Prostate gland (tissue), 2 donors: ENCODE measurements around the gene PACC1.

Source experiments
- POLR2A ChIP-seq: fragments of 450-650 bp; IDR thresholded peaks from one replicate; pipeline ENCODE4 v1.6.1; 2016; ENCODE audit warnings: antibody characterized with exemption, mild to moderate bottlenecking
- POLR2AphosphoS5 ChIP-seq: sonication (generic); formaldehyde crosslinking; IDR thresholded peaks from one replicate; pipeline ENCODE4 v1.6.1; 2017; ENCODE audit warnings: antibody characterized with exemption
- TF ChIP-seq, protein P1 (sequence below), 4 experiments: fragments of 200-600 bp in 2 of 4; fragments of 450-650 bp in 2 of 4; sonication (generic) in 2 of 4; IDR thresholded peaks; 1 replicate in 3 of 4; 2 replicates in 1 of 4; pipeline ENCODE4 v1.5.1; 2016 to 2019; ENCODE audit warnings: antibody characterized with exemption in 4 of 4, mild to moderate bottlenecking in 2 of 4, moderate library complexity in 2 of 4

DNA sequence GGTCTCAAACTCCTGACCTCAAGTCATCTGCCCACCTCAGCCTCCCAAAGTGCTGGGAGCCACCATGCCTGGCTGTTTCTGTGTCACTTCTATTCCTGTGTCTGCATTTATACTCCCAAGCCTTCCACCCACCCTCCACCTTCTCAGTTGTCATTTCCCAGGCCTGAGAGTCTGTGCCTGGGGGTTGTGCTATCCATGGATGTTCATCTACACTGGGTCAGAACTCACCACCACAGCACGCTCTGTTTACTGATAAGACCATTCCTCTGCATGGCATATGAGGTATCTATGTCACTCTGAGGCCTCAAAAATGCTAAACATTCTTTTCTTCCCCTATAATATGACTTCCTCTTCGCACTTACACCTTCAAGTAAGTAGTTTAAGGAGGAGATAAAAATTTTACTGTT, 24.1 kb upstream of the PACC1 start:
- TF ChIP-seq POLR2A (no peak), POLR2AphosphoS5 (no peak)
- TF ChIP-seq, protein P1, sequence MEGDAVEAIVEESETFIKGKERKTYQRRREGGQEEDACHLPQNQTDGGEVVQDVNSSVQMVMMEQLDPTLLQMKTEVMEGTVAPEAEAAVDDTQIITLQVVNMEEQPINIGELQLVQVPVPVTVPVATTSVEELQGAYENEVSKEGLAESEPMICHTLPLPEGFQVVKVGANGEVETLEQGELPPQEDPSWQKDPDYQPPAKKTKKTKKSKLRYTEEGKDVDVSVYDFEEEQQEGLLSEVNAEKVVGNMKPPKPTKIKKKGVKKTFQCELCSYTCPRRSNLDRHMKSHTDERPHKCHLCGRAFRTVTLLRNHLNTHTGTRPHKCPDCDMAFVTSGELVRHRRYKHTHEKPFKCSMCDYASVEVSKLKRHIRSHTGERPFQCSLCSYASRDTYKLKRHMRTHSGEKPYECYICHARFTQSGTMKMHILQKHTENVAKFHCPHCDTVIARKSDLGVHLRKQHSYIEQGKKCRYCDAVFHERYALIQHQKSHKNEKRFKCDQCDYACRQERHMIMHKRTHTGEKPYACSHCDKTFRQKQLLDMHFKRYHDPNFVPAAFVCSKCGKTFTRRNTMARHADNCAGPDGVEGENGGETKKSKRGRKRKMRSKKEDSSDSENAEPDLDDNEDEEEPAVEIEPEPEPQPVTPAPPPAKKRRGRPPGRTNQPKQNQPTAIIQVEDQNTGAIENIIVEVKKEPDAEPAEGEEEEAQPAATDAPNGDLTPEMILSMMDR (IDR thresholded peaks at IDR 0.05): no peak
